Neuronal stem cell (in vitro differentiated cells): Measurements from ENCODE around the gene NEUROD4.

Experiments
- DNase-seq: peaks from one replicate; pipeline ENCODE4 v3.0.0-alpha.2; 2013; ENCODE audit warnings: low spot score
- H2AFZ ChIP-seq: one replicate; pipeline ENCODE4 v1.6.1; 2013; ENCODE audit warnings: mild to moderate bottlenecking, low read length, inconsistent platforms
- H2AK5ac ChIP-seq: 2 replicates; pipeline ENCODE4 v1.6.1; 2013; ENCODE audit warnings: low read depth, mild to moderate bottlenecking, inconsistent platforms, low read length, moderate library complexity, mixed read lengths
- H2BK120ac ChIP-seq: 2 replicates; pipeline ENCODE4 v1.6.1; 2013; ENCODE audit warnings: low read depth, mild to moderate bottlenecking, inconsistent platforms, low read length, moderate library complexity, mixed read lengths
- H2BK12ac ChIP-seq: one replicate; pipeline ENCODE4 v1.6.1; 2013; ENCODE audit warnings: low read length, inconsistent platforms
- H2BK15ac ChIP-seq: 2 replicates; pipeline ENCODE4 v1.6.1; 2013; ENCODE audit warnings: mild to moderate bottlenecking, low read length, inconsistent platforms, mixed read lengths
- H2BK5ac ChIP-seq: one replicate; pipeline ENCODE4 v1.6.1; 2013; ENCODE audit warnings: inconsistent platforms, mild to moderate bottlenecking, low read length, moderate library complexity
- H3K14ac ChIP-seq: one replicate; pipeline ENCODE4 v1.6.1; 2013; ENCODE audit warnings: low read length, inconsistent platforms
- H3K18ac ChIP-seq: 2 replicates; pipeline ENCODE4 v1.6.1; 2013; ENCODE audit warnings: low read length, inconsistent platforms
- H3K23ac ChIP-seq: 2 replicates; pipeline ENCODE4 v1.6.1; 2013; ENCODE audit warnings: low read depth, mild to moderate bottlenecking, mixed read lengths, low read length, inconsistent platforms; ENCODE audit not compliant: poor library complexity
- H3K27ac ChIP-seq: replicated peaks from 3 replicates; pipeline ENCODE4 v1.5.1; 2013; ENCODE audit warnings: low read length, inconsistent platforms
- H3K27me3 ChIP-seq, 3 experiments: 2 replicates each; pipeline ENCODE4 v1.6.1; 2013; ENCODE audit warnings: low read length in 3 of 3, mild to moderate bottlenecking in 2 of 3, inconsistent platforms in 1 of 3, low read depth in 1 of 3, mixed read lengths in 1 of 3, moderate library complexity in 1 of 3; ENCODE audit not compliant: control insufficient read depth in 3 of 3, insufficient read depth in 3 of 3
- H3K36me3 ChIP-seq, 2 donors: replicated peaks in 1 of 2; 2 replicates each; pipeline ENCODE4 v1.6.1; 2013; ENCODE audit warnings: low read length in 2 of 2; ENCODE audit not compliant: control insufficient read depth in 2 of 2, insufficient read depth in 2 of 2
- H3K4ac ChIP-seq: 2 replicates; pipeline ENCODE4 v1.6.1; 2013; ENCODE audit warnings: inconsistent platforms, mild to moderate bottlenecking, low read length, moderate library complexity
- H3K4me1 ChIP-seq, 2 donors: 1 replicate in 1 of 2; 2 replicates in 1 of 2; pipeline ENCODE4 v1.6.1; 2013; ENCODE audit warnings: low read length in 2 of 2, low read depth in 1 of 2; ENCODE audit not compliant: control insufficient read depth in 2 of 2, insufficient read depth in 1 of 2
- H3K4me2 ChIP-seq: one replicate; pipeline ENCODE4 v1.6.1; 2013; ENCODE audit warnings: mild to moderate bottlenecking, low read length, inconsistent platforms; ENCODE audit not compliant: insufficient read depth, poor library complexity, severe bottlenecking
- H3K4me3 ChIP-seq, 2 donors: 2 replicates each; pipeline ENCODE4 v1.5.1; 2013; ENCODE audit warnings: low read length in 2 of 2, mild to moderate bottlenecking in 2 of 2, inconsistent platforms in 1 of 2, moderate library complexity in 1 of 2
- H3K79me1 ChIP-seq: one replicate; pipeline ENCODE4 v1.6.1; 2013; ENCODE audit warnings: low read depth, mild to moderate bottlenecking, inconsistent platforms, low read length, moderate library complexity
- H3K9ac ChIP-seq: one replicate; pipeline ENCODE4 v1.6.1; 2013; ENCODE audit warnings: mild to moderate bottlenecking, low read depth, low read length, inconsistent platforms; ENCODE audit not compliant: poor library complexity
- H3K9me3 ChIP-seq, 2 donors: replicated peaks in 1 of 2; 2 replicates each; pipeline versions ENCODE3 to v1.6.1; 2013; ENCODE audit warnings: low read length in 2 of 2, mild to moderate bottlenecking in 2 of 2, inconsistent platforms in 1 of 2, low read depth in 1 of 2, mixed read lengths in 1 of 2, moderate library complexity in 1 of 2; ENCODE audit not compliant: control insufficient read depth in 2 of 2, insufficient read depth in 1 of 2
- H4K8ac ChIP-seq: one replicate; pipeline ENCODE4 v1.6.1; 2013; ENCODE audit warnings: low read depth, mild to moderate bottlenecking, inconsistent platforms, low read length, moderate library complexity
- H4K91ac ChIP-seq: one replicate; pipeline ENCODE4 v1.6.1; 2013; ENCODE audit warnings: low read length, low read depth, mild to moderate bottlenecking, inconsistent platforms; ENCODE audit not compliant: poor library complexity
- WGBS, 2 donors: extraction: QIAGEN DNeasy Blood & Tissue Kit; methylation state at CpG; one replicate each; pipeline ENCODE4 v1.1.7; 2013; ENCODE audit warnings: missing lambda C conversion rate in 2 of 2, mixed read lengths in 1 of 2; ENCODE audit not compliant: insufficient read length in 2 of 2, insufficient replicate concordance in 1 of 2; ENCODE audit errors: extremely low coverage in 2 of 2; 5-methylcytosine and 5-hydroxymethylcytosine counted together

The NEUROD4 gene

GRCh38 chr12:55039395-55040354 is 19.9 kb downstream of the NEUROD4 start:
- no CpG with 5 or more reads among the region's 10 CpGs for WGBS, 2 donors
- Histone ChIP-seq H2BK12ac (no peak overlapping the region), H3K27me3 (no peaks in the 10 kb centered on the region), H3K9ac (no peak overlapping the region), H3K18ac (peak overlapping the region; percentile 15), H3K4me3 (no peak overlapping the region), H3K36me3 (no peaks in the 10 kb centered on the region), H2AFZ (no peak overlapping the region), H3K4ac (no peak overlapping the region), H4K91ac (no peak overlapping the region), H2AK5ac (no peak overlapping the region), H3K79me1 (no peaks in the 10 kb centered on the region), H2BK15ac (no peak overlapping the region), H3K14ac (no peak overlapping the region), H2BK120ac (no peak overlapping the region), H2BK5ac (no peak overlapping the region), H3K27ac (no peak overlapping the region), H3K23ac (no peak overlapping the region), H3K4me2 (no peak overlapping the region), H3K9me3 (no peaks in the 10 kb centered on the region), H3K4me1 (peaks cover 10 to 16% of the 10 kb centered on the region in 2 donors), H4K8ac (no peak overlapping the region)
- peak; percentile 37 for DNase-seq

- Histone ChIP-seq H3K4me1 (peaks cover 10 to 16% of the 10 kb centered on the region in 2 donors), H3K14ac (no peak overlapping the region), H4K91ac (no peak overlapping the region), H3K9me3 (no peaks in the 10 kb centered on the region), H3K18ac (no peak overlapping the region), H3K27me3 (no peaks in the 10 kb centered on the region), H3K27ac (no peak overlapping the region), H3K4me3 (no peak overlapping the region), H2BK12ac (no peak overlapping the region), H3K79me1 (no peaks in the 10 kb centered on the region), H3K36me3 (no peaks in the 10 kb centered on the region), H2BK120ac (no peak overlapping the region), H3K9ac (no peak overlapping the region), H3K23ac (no peak overlapping the region), H2AFZ (no peak overlapping the region), H2AK5ac (no peak overlapping the region), H4K8ac (no peak overlapping the region), H2BK5ac (no peak overlapping the region), H3K4ac (no peak overlapping the region), H3K4me2 (no peak overlapping the region), H2BK15ac (no peak overlapping the region)
- DNase-seq: no peak
- no CpG with 5 or more reads among the region's 4 CpGs for WGBS, 2 donors
These were observed 21.7 kb downstream of the NEUROD4 start for GRCh38 chr12:55041345-55042055.

DNA sequence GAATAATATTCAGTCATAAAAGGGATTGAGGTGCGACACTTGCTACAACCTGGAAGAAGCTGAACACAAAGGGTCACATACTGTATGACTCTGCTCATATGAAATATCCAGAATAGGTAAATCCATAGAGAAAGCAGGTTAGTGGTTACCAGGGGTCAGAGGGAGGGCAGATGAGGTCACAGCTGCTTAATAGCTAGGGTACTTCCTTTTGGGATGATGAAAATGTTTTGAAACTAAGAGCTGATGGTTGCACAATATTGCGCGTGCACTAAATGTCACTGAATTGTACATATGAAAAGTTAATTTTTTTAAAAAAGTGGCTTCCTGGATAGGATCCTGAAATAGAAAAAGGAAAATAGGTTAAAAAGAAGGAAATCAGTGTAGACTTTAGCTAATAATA is 23.8 kb downstream of the NEUROD4 start:
- Histone ChIP-seq H3K79me1 (no peaks in the 10 kb centered on the region), H3K4me3 (no peak overlapping the region), H3K27ac (no peak overlapping the region), H3K9me3 (no peaks in the 10 kb centered on the region), H2AFZ (no peak overlapping the region), H2BK12ac (no peak overlapping the region), H3K4me2 (no peak overlapping the region), H3K23ac (no peak overlapping the region), H2AK5ac (no peak overlapping the region), H4K8ac (no peak overlapping the region), H2BK15ac (no peak overlapping the region), H3K27me3 (no peaks in the 10 kb centered on the region), H3K14ac (no peak overlapping the region), H3K4ac (no peak overlapping the region), H2BK120ac (no peak overlapping the region), H2BK5ac (no peak overlapping the region), H3K18ac (no peak overlapping the region), H4K91ac (no peak overlapping the region), H3K9ac (no peak overlapping the region), H3K4me1 (peaks cover 10 to 14% of the 10 kb centered on the region in 2 donors), H3K36me3 (no peaks in the 10 kb centered on the region)
- no CpG with 5 or more reads among the region's 3 CpGs for WGBS, 2 donors
- no peak for DNase-seq

GRCh38 chr12:55044135-55044534 is 24.4 kb downstream of the NEUROD4 start:
- no peak overlapping the region for H3K27ac ChIP-seq
- no peak overlapping the region for H2BK15ac ChIP-seq
- no peak overlapping the region for H2AK5ac ChIP-seq
- no peak overlapping the region for H4K91ac ChIP-seq
- no peaks in the 10 kb centered on the region for H3K36me3 ChIP-seq
- no peak overlapping the region for H3K18ac ChIP-seq
- no peak overlapping the region for H3K4ac ChIP-seq
- H3K9ac ChIP-seq: no peak overlapping the region
- H3K4me2 ChIP-seq: no peak overlapping the region
- no peak for DNase-seq
- no peak overlapping the region for H2BK12ac ChIP-seq
- no peaks in the 10 kb centered on the region for H3K79me1 ChIP-seq
- peaks cover 8 to 10% of the 10 kb centered on the region in 2 donors for H3K4me1 ChIP-seq
- no peak overlapping the region for H2BK120ac ChIP-seq
- H2AFZ ChIP-seq: no peak overlapping the region
- H3K27me3 ChIP-seq: no peaks in the 10 kb centered on the region
- no peak overlapping the region for H4K8ac ChIP-seq
- no CpG with 5 or more reads among the region's 6 CpGs for WGBS, 2 donors
- no peak overlapping the region for H3K14ac ChIP-seq
- no peak overlapping the region for H3K23ac ChIP-seq
- H2BK5ac ChIP-seq: no peak overlapping the region
- H3K9me3 ChIP-seq: no peaks in the 10 kb centered on the region
- no peak overlapping the region for H3K4me3 ChIP-seq
